Large intestine (tissue), 12 donors: ENCODE data around the gene CSF1. TPM values are rescaled to one million over a fixed set of nuclear protein-coding genes. Genes with fewer than 3 reads are reported as not detected.
A peak's percentile ranks its signal among the peaks of the same experiment; 100 is the strongest.
"Not testable (repeated sequence)": the region's sequence is repeated elsewhere in the genome, so short reads cannot be mapped to it uniquely, and the experiment has no call there.

Experiments used
- DNase-seq, 2 donors: peaks; one replicate each; pipeline versions ENCODE4 v3.0.0 to v3.0.0-alpha.2; 2013
- H3K27ac ChIP-seq: one replicate; pipeline ENCODE4 v1.5.1; 2013; ENCODE audit warnings: low read length
- H3K27me3 ChIP-seq: 2 replicates; pipeline ENCODE4 v1.6.1; 2013; ENCODE audit warnings: low read length; ENCODE audit not compliant: control insufficient read depth, insufficient read depth
- H3K36me3 ChIP-seq: 2 replicates; pipeline ENCODE4 v1.6.1; 2013; ENCODE audit warnings: low read length; ENCODE audit not compliant: control insufficient read depth, insufficient read depth
- H3K4me1 ChIP-seq: one replicate; pipeline ENCODE4 v1.6.1; 2013; ENCODE audit warnings: low read length; ENCODE audit not compliant: control insufficient read depth, insufficient read depth
- H3K4me3 ChIP-seq: one replicate; pipeline ENCODE4 v1.5.1; 2013; ENCODE audit warnings: low read length
- H3K9me3 ChIP-seq: one replicate; pipeline ENCODE4 v1.6.1; 2013; ENCODE audit warnings: mild to moderate bottlenecking, low read depth, low read length, moderate library complexity; ENCODE audit not compliant: control insufficient read depth
- WGBS: methylation state at CpG from one replicate; pipeline ENCODE4 v1.1.5; 2013; ENCODE audit warnings: low lambda C conversion rate; ENCODE audit not compliant: insufficient coverage; 5-methylcytosine and 5-hydroxymethylcytosine counted together
- long read RNA-seq, 11 donors: transcript quantifications; one replicate each; lab custom pipeline, GENCODE V29; 2026
- polyA plus RNA-seq: library from polyadenylated mRNA; unstranded; fragments of 120-200 nt; gene quantifications from one replicate; pipeline ENCODE4 v1.2.1, GENCODE V29; 2013

The CSF1 gene
- 9.0 TPM for polyA plus RNA-seq
- long read RNA-seq, donor 1: 0 reads
- long read RNA-seq, donor 2, full-length matches to known transcripts: 1 of 1 reads
- long read RNA-seq, donor 2, partial matches to known transcripts: 0 of 1 reads
- long read RNA-seq, donor 2, other reads (novel, unspliced or antisense): 0 of 1 reads
- long read RNA-seq, donor 3: 0 reads
- long read RNA-seq, donor 4: 0 reads
- long read RNA-seq, donor 5, partial matches to known transcripts: 0 of 1 reads
- long read RNA-seq, donor 5, other reads (novel, unspliced or antisense): 0 of 1 reads
- long read RNA-seq, donor 6, full-length matches to known transcripts: 2 of 2 reads
- long read RNA-seq, donor 6, partial matches to known transcripts: 0 of 2 reads
- long read RNA-seq, donor 6, other reads (novel, unspliced or antisense): 0 of 2 reads
- long read RNA-seq, donor 7: 0 reads
- long read RNA-seq, donor 8, partial matches to known transcripts: 6 of 7 reads
- long read RNA-seq, donor 8, other reads (novel, unspliced or antisense): 0 of 7 reads
- long read RNA-seq, donor 9, full-length matches to known transcripts: 1 of 1 reads
- long read RNA-seq, donor 9, partial matches to known transcripts: 0 of 1 reads
- long read RNA-seq, donor 9, other reads (novel, unspliced or antisense): 0 of 1 reads
- long read RNA-seq, donor 10, full-length matches to known transcripts: 1 of 1 reads
- long read RNA-seq, donor 10, partial matches to known transcripts: 0 of 1 reads
- long read RNA-seq, donor 10, other reads (novel, unspliced or antisense): 0 of 1 reads
- long read RNA-seq, donor 11, full-length matches to known transcripts: 3 of 3 reads
- long read RNA-seq, donor 11, partial matches to known transcripts: 0 of 3 reads
- long read RNA-seq, donor 11, other reads (novel, unspliced or antisense): 0 of 3 reads

GRCh38 chr1:109910123-109910962 is at the start of gene CSF1:
Gene CSF1, plus strand, starts transcription at chr1:109910849. Its CDS starts 175 bp downstream, at chr1:109911024.
- Histone ChIP-seq H3K36me3 (no peaks in the 10 kb centered on the region), H3K27me3 (peaks cover 13% of the 10 kb centered on the region), H3K4me3 (peak within 1 kb of the TSS; percentile 61), H3K9me3 (no peaks in the 10 kb centered on the region), H3K4me1 (peaks cover 29% of the 10 kb centered on the region), H3K27ac (peak within 1 kb of the TSS; percentile 21)
- peak; percentile 64 to 81 for DNase-seq
- no CpG with 5 or more reads among the region's 45 CpGs for whole genome bisulfite sequencing

GRCh38 chr1:109861616-109862015 is 49.0 kb upstream of the CSF1 start:
- no CpG with 5 or more reads among the region's 2 CpGs for WGBS
- not testable (repeated sequence) for H3K36me3 ChIP-seq, H3K4me1 ChIP-seq, H3K9me3 ChIP-seq, H3K27me3 ChIP-seq, DNase-seq, H3K27ac ChIP-seq, H3K4me3 ChIP-seq

GRCh38 chr1:109863667-109864046 is 47.0 kb upstream of the CSF1 start:
- no peaks in the 10 kb centered on the region for H3K27me3 ChIP-seq
- no peaks in the 10 kb centered on the region for H3K36me3 ChIP-seq
- H3K4me3 ChIP-seq: no peak overlapping the region
- no peaks in the 10 kb centered on the region for H3K4me1 ChIP-seq
- no peaks in the 10 kb centered on the region for H3K9me3 ChIP-seq
- no peak for DNase-seq
- no peak overlapping the region for H3K27ac ChIP-seq

- Histone ChIP-seq H3K27ac (peak overlapping the region; percentile 5), H3K4me3 (no peak overlapping the region), H3K9me3 (no peaks in the 10 kb centered on the region), H3K4me1 (no peaks in the 10 kb centered on the region), H3K36me3 (no peaks in the 10 kb centered on the region), H3K27me3 (no peaks in the 10 kb centered on the region)
- no CpG with 5 or more reads among the region's 5 CpGs for WGBS
- peak; percentile 42 to 52 for DNase-seq
These were observed 46.4 kb upstream of the CSF1 start for GRCh38 chr1:109864047-109864822.

GRCh38 chr1:109864930-109865612 is 45.6 kb upstream of the CSF1 start:
- Histone ChIP-seq H3K9me3 (no peaks in the 10 kb centered on the region), H3K4me1 (no peaks in the 10 kb centered on the region), H3K4me3 (no peak overlapping the region), H3K27ac (peak overlapping the region; percentile 5), H3K27me3 (no peaks in the 10 kb centered on the region), H3K36me3 (no peaks in the 10 kb centered on the region)
- 79% methylated on average over 3 of the region's 12 CpGs for WGBS
- no peak for DNase-seq

- Histone ChIP-seq H3K36me3 (no peaks in the 10 kb centered on the region), H3K4me3 (no peak overlapping the region), H3K9me3 (no peaks in the 10 kb centered on the region), H3K27me3 (no peaks in the 10 kb centered on the region), H3K4me1 (no peaks in the 10 kb centered on the region), H3K27ac (no peak overlapping the region)
- no peak for DNase-seq
- 88% methylated on average over 1 of the region's 2 CpGs for WGBS
These were observed 44.6 kb upstream of the CSF1 start for GRCh38 chr1:109866071-109866470.

GRCh38 chr1:109873278-109874175 is 37.1 kb upstream of the CSF1 start:
- DNase-seq: no peak
- Histone ChIP-seq H3K27me3 (no peaks in the 10 kb centered on the region), H3K9me3 (no peaks in the 10 kb centered on the region), H3K4me1 (peaks cover 14% of the 10 kb centered on the region), H3K4me3 (no peak overlapping the region), H3K27ac (no peak overlapping the region), H3K36me3 (no peaks in the 10 kb centered on the region)
- no CpG with 5 or more reads among the region's 3 CpGs for WGBS

GRCh38 chr1:109874445-109874844 is 36.2 kb upstream of the CSF1 start:
- Histone ChIP-seq H3K4me3 (no peak overlapping the region), H3K27me3 (no peaks in the 10 kb centered on the region), H3K9me3 (no peaks in the 10 kb centered on the region), H3K4me1 (peaks cover 14% of the 10 kb centered on the region), H3K27ac (no peak overlapping the region), H3K36me3 (no peaks in the 10 kb centered on the region)
- no CpG with 5 or more reads among the region's 2 CpGs for whole genome bisulfite sequencing
- no peak for DNase-seq

GRCh38 chr1:109875874-109876273 is 34.8 kb upstream of the CSF1 start:
- H3K36me3 ChIP-seq: no peaks in the 10 kb centered on the region
- 93% methylated on average over 5 of the region's 6 CpGs for WGBS
- no peaks in the 10 kb centered on the region for H3K9me3 ChIP-seq
- H3K27ac ChIP-seq: no peak overlapping the region
- H3K27me3 ChIP-seq: no peaks in the 10 kb centered on the region
- no peak overlapping the region for H3K4me3 ChIP-seq
- peaks cover 14% of the 10 kb centered on the region for H3K4me1 ChIP-seq
- DNase-seq: no peak
